ENCODE results near the gene LTC4S.

LTC4S gene

GRCh38 chr5:179828756-179829421, 35.1 kb downstream of the LTC4S start:
- POLR2A ChIA-PET = no interaction called here
- CTCF ChIA-PET = interaction anchor here (0.7 to 1.4 kb wide), 3 partner anchors 9 to 66 kb away, joined by 3 to 7 read pairs (median 4); no protein-coding TSS in a partner anchor
- no peak for TF ChIP-seq CTCF (IDR thresholded peaks at IDR 0.05; ENCODE audit: insufficient read depth, low read length, missing control alignments)
- no peak overlapping the region for H3K4me3 ChIP-seq (ENCODE audit: low read depth, low read length)
- DNase-seq (ENCODE audit: low read depth, low spot score) = no peak

GRCh38 chr5:179829732-179830435, 36.1 kb downstream of the LTC4S start:
- CTCF ChIA-PET = interaction anchor here (1.2 to 1.3 kb wide), 2 partner anchors 28 to 33 kb away, joined by 3 to 4 read pairs; no protein-coding TSS in a partner anchor
- no peak for TF ChIP-seq CTCF (IDR thresholded peaks at IDR 0.05; ENCODE audit: insufficient read depth, low read length, missing control alignments)
- DNase-seq (ENCODE audit: low read depth, low spot score) = no peak
- no peak overlapping the region for H3K4me3 ChIP-seq (ENCODE audit: low read depth, low read length)
- POLR2A ChIA-PET = interaction anchor here (3.1 kb wide), 1 partner anchor 10 kb away, joined by 15 read pairs; the partner anchor contains the start of gene SQSTM1

GRCh38 chr5:179830818-179831468, 37.2 kb downstream of the LTC4S start:
- CTCF ChIA-PET = interaction anchor here (1.3 kb wide), 1 partner anchor 29 kb away, joined by 3 read pairs; no protein-coding TSS in a partner anchor
- no peak for TF ChIP-seq CTCF (IDR thresholded peaks at IDR 0.05; ENCODE audit: insufficient read depth, low read length, missing control alignments)
- H3K4me3 ChIP-seq (ENCODE audit: low read depth, low read length) = no peak overlapping the region
- no peak for DNase-seq (ENCODE audit: low read depth, low spot score)
- POLR2A ChIA-PET = interaction anchor here (3.1 kb wide), 1 partner anchor 11 kb away, joined by 15 read pairs; the partner anchor contains the start of gene SQSTM1

GRCh38 chr5:179832039-179832745, 38.4 kb downstream of the LTC4S start:
- POLR2A ChIA-PET = interaction anchor here (1.2 to 3.1 kb wide), 4 partner anchors 10 to 34 kb away, joined by 3 to 15 read pairs (median 4); partner anchors contain the start of gene SQSTM1
- TF ChIP-seq CTCF (IDR thresholded peaks at IDR 0.05; ENCODE audit: insufficient read depth, low read length, missing control alignments) = no peak
- no peak overlapping the region for H3K4me3 ChIP-seq (ENCODE audit: low read depth, low read length)
- no peak for DNase-seq (ENCODE audit: low read depth, low spot score)
- CTCF ChIA-PET = interaction anchor here (1.0 kb wide), 1 partner anchor 29 kb away, joined by 3 read pairs; no protein-coding TSS in a partner anchor

GRCh38 chr5:179833056-179833708, 39.4 kb downstream of the LTC4S start:
- DNase-seq (ENCODE audit: low read depth, low spot score) = no peak
- CTCF ChIA-PET = no interaction called here
- POLR2A ChIA-PET = interaction anchor here (0.8 to 1.5 kb wide), 4 partner anchors 11 to 33 kb away, joined by 3 to 6 read pairs (median 3); partner anchors contain the start of gene SQSTM1
- H3K4me3 ChIP-seq (ENCODE audit: low read depth, low read length) = no peak overlapping the region
- TF ChIP-seq CTCF (IDR thresholded peaks at IDR 0.05; ENCODE audit: insufficient read depth, low read length, missing control alignments) = no peak
